Mesenchymal stem cell (in vitro differentiated cells and primary cell): ENCODE results near the gene MARK4.
"Not testable (repeated sequence)": the region's sequence is repeated elsewhere in the genome, so short reads cannot be mapped to it uniquely, and the experiment has no call there.

Source experiments
- DNase-seq: peaks from one replicate; pipeline ENCODE4 v3.0.0-alpha.2; 2013
- H2AFZ ChIP-seq: one replicate; pipeline ENCODE4 v1.6.1; 2013; ENCODE audit warnings: low read depth, mild to moderate bottlenecking, control low read depth, inconsistent platforms, low read length, moderate library complexity
- H2AK5ac ChIP-seq: 2 replicates; pipeline ENCODE4 v1.6.1; 2013; ENCODE audit warnings: low read length, moderate library complexity, mild to moderate bottlenecking, inconsistent platforms; ENCODE audit not compliant: severe bottlenecking
- H2BK120ac ChIP-seq: one replicate; pipeline ENCODE4 v1.6.1; 2013; ENCODE audit warnings: low read depth, mild to moderate bottlenecking, inconsistent platforms, low read length, moderate library complexity
- H2BK12ac ChIP-seq, 2 experiments: one replicate each; pipeline ENCODE4 v1.6.1; 2013; ENCODE audit warnings: inconsistent platforms in 2 of 2, low read length in 2 of 2, mild to moderate bottlenecking in 2 of 2, moderate library complexity in 2 of 2, control low read depth in 1 of 2
- H2BK15ac ChIP-seq: one replicate; pipeline ENCODE4 v1.6.1; 2013; ENCODE audit warnings: mild to moderate bottlenecking, low read depth, inconsistent platforms; ENCODE audit not compliant: poor library complexity, severe bottlenecking
- H2BK5ac ChIP-seq: 2 replicates; pipeline ENCODE4 v1.6.1; 2013; ENCODE audit warnings: low read depth, mild to moderate bottlenecking, low read length, control low read depth, inconsistent platforms; ENCODE audit not compliant: poor library complexity, severe bottlenecking
- H3K14ac ChIP-seq, 2 experiments: one replicate each; pipeline ENCODE4 v1.6.1; 2013; ENCODE audit warnings: inconsistent platforms in 2 of 2, low read length in 2 of 2, control low read depth in 1 of 2, mild to moderate bottlenecking in 1 of 2, moderate library complexity in 1 of 2
- H3K18ac ChIP-seq, 2 experiments: one replicate each; pipeline ENCODE4 v1.6.1; 2013; ENCODE audit warnings: inconsistent platforms in 2 of 2, low read length in 2 of 2, control low read depth in 1 of 2, low read depth in 1 of 2, mild to moderate bottlenecking in 1 of 2
- H3K23ac ChIP-seq, 2 experiments: one replicate each; pipeline ENCODE4 v1.6.1; 2013; ENCODE audit warnings: inconsistent platforms in 2 of 2, low read length in 2 of 2, mild to moderate bottlenecking in 2 of 2, moderate library complexity in 2 of 2, control low read depth in 1 of 2
- H3K27ac ChIP-seq: 2 replicates; pipeline ENCODE4 v1.5.1; 2013; ENCODE audit warnings: mild to moderate bottlenecking, moderate library complexity, low read length, control low read depth, inconsistent platforms; ENCODE audit not compliant: poor library complexity, severe bottlenecking
- H3K27me3 ChIP-seq, 2 experiments: 2 replicates each; pipeline versions ENCODE4 v1.6.1 to v1.7.0; 2013; ENCODE audit warnings: low read length in 2 of 2, mild to moderate bottlenecking in 2 of 2, moderate library complexity in 2 of 2, control low read depth in 1 of 2, inconsistent platforms in 1 of 2; ENCODE audit not compliant: control insufficient read depth in 1 of 2, insufficient read depth in 1 of 2
- H3K36me3 ChIP-seq, 2 experiments: 2 replicates each; pipeline versions ENCODE4 v1.6.1 to v1.7.0; 2013; ENCODE audit warnings: low read length in 2 of 2, control low read depth in 1 of 2, inconsistent platforms in 1 of 2, low read depth in 1 of 2, mild to moderate bottlenecking in 1 of 2; ENCODE audit not compliant: insufficient read depth in 2 of 2, control insufficient read depth in 1 of 2
- H3K4ac ChIP-seq, 2 experiments: one replicate each; pipeline ENCODE4 v1.6.1; 2013; ENCODE audit warnings: inconsistent platforms in 2 of 2, low read length in 2 of 2, mild to moderate bottlenecking in 2 of 2, moderate library complexity in 2 of 2, control low read depth in 1 of 2, low read depth in 1 of 2
- H3K4me1 ChIP-seq: 2 replicates; pipeline ENCODE4 v1.6.1; 2013; ENCODE audit warnings: low read depth, low read length, control low read depth; ENCODE audit not compliant: control insufficient read depth, insufficient read depth
- H3K4me2 ChIP-seq: 2 replicates; pipeline ENCODE4 v1.6.1; 2013; ENCODE audit warnings: low read length, mild to moderate bottlenecking, inconsistent platforms; ENCODE audit not compliant: poor library complexity, severe bottlenecking
- H3K4me3 ChIP-seq, 2 experiments: 2 replicates each; pipeline versions ENCODE4 v1.5.1 to v1.7.0; 2013; ENCODE audit warnings: low read length in 2 of 2, mild to moderate bottlenecking in 2 of 2, control low read depth in 1 of 2, low read depth in 1 of 2; ENCODE audit not compliant: insufficient read depth in 1 of 2
- H3K79me1 ChIP-seq: replicated peaks from 2 replicates; pipeline ENCODE4 v1.6.1; 2013; ENCODE audit warnings: mild to moderate bottlenecking, control low read depth, low read length, inconsistent platforms; ENCODE audit not compliant: poor library complexity, severe bottlenecking
- H3K9ac ChIP-seq: 2 replicates; pipeline ENCODE4 v1.7.0; 2013; ENCODE audit warnings: mild to moderate bottlenecking, low read length, moderate library complexity
- H3K9me3 ChIP-seq: 2 replicates; pipeline ENCODE4 v1.7.0; 2013; ENCODE audit warnings: mild to moderate bottlenecking, low read length; ENCODE audit not compliant: control insufficient read depth
- H4K8ac ChIP-seq: one replicate; pipeline ENCODE4 v1.6.1; 2013; ENCODE audit warnings: inconsistent platforms, mild to moderate bottlenecking, low read length, moderate library complexity
- H4K91ac ChIP-seq: one replicate; pipeline ENCODE4 v1.6.1; 2013; ENCODE audit warnings: mild to moderate bottlenecking, low read length, inconsistent platforms
- WGBS: methylation state at CpG from one replicate; pipeline ENCODE4 v1.1.7; 2013; ENCODE audit warnings: mixed read lengths; 5-methylcytosine and 5-hydroxymethylcytosine counted together

Gene MARK4

GRCh38 chr19:45269939-45270338 is 18.9 kb downstream of the MARK4 start:
- not testable (repeated sequence) for H2BK15ac ChIP-seq, H3K27me3 ChIP-seq, H3K27ac ChIP-seq, H3K9ac ChIP-seq, H4K8ac ChIP-seq, DNase-seq, H3K9me3 ChIP-seq, H4K91ac ChIP-seq, H3K4ac ChIP-seq, H3K4me3 ChIP-seq, H3K23ac ChIP-seq, H3K14ac ChIP-seq, H3K4me2 ChIP-seq, H3K18ac ChIP-seq, H2AFZ ChIP-seq, H2BK12ac ChIP-seq, H2BK120ac ChIP-seq, H3K4me1 ChIP-seq, H2BK5ac ChIP-seq, H2AK5ac ChIP-seq
- Histone ChIP-seq H3K36me3 (peaks cover 71 to 79% of the 10 kb centered on the region in 2 experiments), H3K79me1 (peaks cover 25% of the 10 kb centered on the region)
- 91% methylated on average over 13 of the region's 13 CpGs for WGBS

DNA sequence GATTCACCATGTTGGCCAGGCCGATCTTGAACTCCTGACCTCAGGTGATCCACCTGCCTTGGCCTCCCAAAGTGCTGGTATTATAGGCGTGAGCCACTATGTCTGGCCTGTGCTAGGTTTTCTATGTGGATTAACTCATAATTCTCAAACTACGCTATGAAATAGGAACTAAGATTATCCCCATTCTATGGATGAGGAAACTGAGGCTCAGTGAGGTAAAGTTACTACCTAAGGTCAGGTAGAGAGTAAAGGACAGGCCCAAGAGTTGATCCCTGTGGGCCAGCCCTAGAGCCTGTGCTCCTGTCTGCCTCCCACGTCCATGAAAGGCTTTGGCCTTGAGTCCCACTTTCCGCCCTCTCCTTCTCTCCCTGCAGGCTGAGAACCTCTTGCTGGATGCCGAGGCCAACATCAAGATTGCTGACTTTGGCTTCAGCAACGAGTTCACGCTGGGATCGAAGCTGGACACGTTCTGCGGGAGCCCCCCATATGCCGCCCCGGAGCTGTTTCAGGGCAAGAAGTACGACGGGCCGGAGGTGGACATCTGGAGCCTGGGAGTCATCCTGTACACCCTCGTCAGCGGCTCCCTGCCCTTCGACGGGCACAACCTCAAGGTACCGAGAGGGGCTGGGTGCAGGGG is 20.1 kb downstream of the MARK4 start:
- Histone ChIP-seq H2BK120ac (no peak overlapping the region), H2BK15ac (no peak overlapping the region)

GRCh38 chr19:45271735-45272108 is 20.7 kb downstream of the MARK4 start:
- Histone ChIP-seq H4K8ac (no peak overlapping the region), H3K4me2 (no peak overlapping the region), H3K79me1 (peaks cover 15% of the 10 kb centered on the region), H2AK5ac (no peak overlapping the region), H2BK5ac (no peak overlapping the region), H3K27ac (no peak overlapping the region), H3K27me3 (no peaks in the 10 kb centered on the region), H3K36me3 (peaks cover 67 to 73% of the 10 kb centered on the region in 2 experiments), H3K4me1 (peaks cover 4% of the 10 kb centered on the region), H3K18ac (no peak overlapping the region), H3K4me3 (no peak overlapping the region), H4K91ac (no peak overlapping the region), H2AFZ (no peak overlapping the region), H3K4ac (no peak overlapping the region), H2BK12ac (no peak overlapping the region), H3K14ac (no peak overlapping the region), H2BK120ac (no peak overlapping the region), H2BK15ac (no peak overlapping the region), H3K9me3 (no peaks in the 10 kb centered on the region), H3K9ac (no peak overlapping the region), H3K23ac (no peak overlapping the region)
- 72% methylated on average over 7 of the region's 7 CpGs for WGBS
- no peak for DNase-seq

More for the DNA sequence above, 20.1 kb downstream of the MARK4 start:
- Histone ChIP-seq H3K9ac (no peak overlapping the region), H3K27me3 (no peaks in the 10 kb centered on the region), H4K8ac (no peak overlapping the region), H3K79me1 (peaks cover 17% of the 10 kb centered on the region), H3K4me3 (no peak overlapping the region), H3K9me3 (no peaks in the 10 kb centered on the region), H2BK5ac (no peak overlapping the region), H3K4ac (no peak overlapping the region), H3K4me2 (no peak overlapping the region), H3K18ac (no peak overlapping the region), H4K91ac (no peak overlapping the region), H2AFZ (no peak overlapping the region), H3K27ac (no peak overlapping the region), H3K36me3 (peaks cover 70 to 75% of the 10 kb centered on the region in 2 experiments), H2AK5ac (no peak overlapping the region), H3K23ac (no peak overlapping the region), H3K4me1 (peaks cover 2% of the 10 kb centered on the region), H2BK12ac (no peak overlapping the region), H3K14ac (no peak overlapping the region)
- no peak for DNase-seq
- WGBS, result 92% methylated on average over 20 of the region's 21 CpGs

- Histone ChIP-seq H3K79me1 (peaks cover 21% of the 10 kb centered on the region), H3K4me3 (no peak overlapping the region), H3K4me2 (no peak overlapping the region), H4K8ac (no peak overlapping the region), H3K36me3 (peaks cover 65 to 75% of the 10 kb centered on the region in 2 experiments), H3K18ac (no peak overlapping the region), H3K23ac (no peak overlapping the region), H2BK5ac (no peak overlapping the region), H3K14ac (no peak overlapping the region), H2BK12ac (no peak overlapping the region), H2AFZ (no peak overlapping the region), H4K91ac (no peak overlapping the region), H3K9ac (no peak overlapping the region), H3K4me1 (peaks cover 4% of the 10 kb centered on the region), H2BK15ac (no peak overlapping the region), H3K27me3 (no peaks in the 10 kb centered on the region), H2BK120ac (no peak overlapping the region), H3K9me3 (no peaks in the 10 kb centered on the region), H3K27ac (no peak overlapping the region), H2AK5ac (no peak overlapping the region), H3K4ac (no peak overlapping the region)
- WGBS, result 95% methylated on average over 14 of the region's 14 CpGs
- DNase-seq, result no peak
Measured at GRCh38 chr19:45273521-45273855, 22.4 kb downstream of the MARK4 start.
